HUES6 (cell line): ENCODE results near the gene N4BP2.
"Not testable (repeated sequence)": the region's sequence is repeated elsewhere in the genome, so short reads cannot be mapped to it uniquely, and the experiment has no call there.

Experiments
- H3K27ac ChIP-seq: 2 replicates; pipeline ENCODE4 v1.7.0; 2013; ENCODE audit warnings: low read depth, mild to moderate bottlenecking, low read length, inconsistent platforms
- H3K27me3 ChIP-seq: 2 replicates; pipeline ENCODE4 v1.6.1; 2013; ENCODE audit warnings: low read length; ENCODE audit not compliant: control insufficient read depth, insufficient read depth
- H3K36me3 ChIP-seq: 2 replicates; pipeline ENCODE4 v1.6.1; 2013; ENCODE audit warnings: low read length; ENCODE audit not compliant: control insufficient read depth, insufficient read depth
- H3K4me1 ChIP-seq: 2 replicates; pipeline ENCODE4 v1.6.1; 2013; ENCODE audit warnings: low read length; ENCODE audit not compliant: control insufficient read depth, insufficient read depth
- H3K4me3 ChIP-seq: 2 replicates; pipeline ENCODE4 v1.5.1; 2013; ENCODE audit warnings: low read depth, low read length
- H3K9ac ChIP-seq: one replicate; pipeline ENCODE4 v1.6.1; 2013; ENCODE audit warnings: mild to moderate bottlenecking, low read length
- H3K9me3 ChIP-seq: 2 replicates; pipeline ENCODE4 v1.6.1; 2013; ENCODE audit warnings: low read depth, low read length; ENCODE audit not compliant: control insufficient read depth, insufficient read depth

N4BP2 gene

GRCh38 chr4:40130401-40131036 lies 73.9 kb downstream of the N4BP2 start:
- H3K36me3 ChIP-seq, result peaks cover 38% of the 10 kb centered on the region
- H3K9ac ChIP-seq, result no peak overlapping the region

GRCh38 chr4:40132816-40133215 lies 76.2 kb downstream of the N4BP2 start:
- Histone ChIP-seq H3K9me3 (no peaks in the 10 kb centered on the region), H3K4me1 (no peaks in the 10 kb centered on the region), H3K27ac (no peak overlapping the region), H3K4me3 (no peak overlapping the region), H3K9ac (no peak overlapping the region), H3K27me3 (no peaks in the 10 kb centered on the region), H3K36me3 (peaks cover 44% of the 10 kb centered on the region)

More at GRCh38 chr4:40130401-40131036, 73.9 kb downstream of the N4BP2 start:
- no peaks in the 10 kb centered on the region for H3K4me1 ChIP-seq
- H3K4me3 ChIP-seq, result no peak overlapping the region
- no peaks in the 10 kb centered on the region for H3K9me3 ChIP-seq
- no peaks in the 10 kb centered on the region for H3K27me3 ChIP-seq
- H3K27ac ChIP-seq, result no peak overlapping the region

GRCh38 chr4:40134206-40134917 lies 77.7 kb downstream of the N4BP2 start:
- no peaks in the 10 kb centered on the region for H3K4me1 ChIP-seq
- no peaks in the 10 kb centered on the region for H3K27me3 ChIP-seq
- peaks cover 47% of the 10 kb centered on the region for H3K36me3 ChIP-seq
- H3K27ac ChIP-seq, result no peak overlapping the region
- H3K9me3 ChIP-seq, result no peaks in the 10 kb centered on the region
- H3K9ac ChIP-seq, result no peak overlapping the region
- H3K4me3 ChIP-seq, result no peak overlapping the region

- H3K4me1 ChIP-seq, H3K27me3 ChIP-seq, H3K4me3 ChIP-seq, H3K27ac ChIP-seq, H3K9me3 ChIP-seq, H3K9ac ChIP-seq: not testable (repeated sequence)
- H3K36me3 ChIP-seq, result peaks cover 49% of the 10 kb centered on the region
These were observed 79.6 kb downstream of the N4BP2 start for GRCh38 chr4:40136202-40136601.

GRCh38 chr4:40140196-40140595 lies 83.5 kb downstream of the N4BP2 start:
- Histone ChIP-seq H3K36me3 (peaks cover 58% of the 10 kb centered on the region), H3K9me3 (peaks cover 3% of the 10 kb centered on the region), H3K4me3 (no peak overlapping the region), H3K27me3 (no peaks in the 10 kb centered on the region), H3K27ac (no peak overlapping the region), H3K4me1 (no peaks in the 10 kb centered on the region), H3K9ac (no peak overlapping the region)

GRCh38 chr4:40140597-40140996 lies 83.9 kb downstream of the N4BP2 start:
- not testable (repeated sequence) for H3K27me3 ChIP-seq, H3K4me3 ChIP-seq, H3K9ac ChIP-seq, H3K27ac ChIP-seq, H3K4me1 ChIP-seq, H3K9me3 ChIP-seq
- H3K36me3 ChIP-seq, result peaks cover 61% of the 10 kb centered on the region

GRCh38 chr4:40143926-40144508 lies 87.4 kb downstream of the N4BP2 start:
- H3K4me1 ChIP-seq, result no peaks in the 10 kb centered on the region
- peaks cover 7% of the 10 kb centered on the region for H3K9me3 ChIP-seq
- H3K27ac ChIP-seq, result no peak overlapping the region
- H3K4me3 ChIP-seq, result no peak overlapping the region
- H3K36me3 ChIP-seq, result peaks cover 51% of the 10 kb centered on the region
- H3K27me3 ChIP-seq, result no peaks in the 10 kb centered on the region
- H3K9ac ChIP-seq, result no peak overlapping the region

GRCh38 chr4:40144716-40145115 lies 88.1 kb downstream of the N4BP2 start:
- Histone ChIP-seq H3K9me3 (peaks cover 10% of the 10 kb centered on the region), H3K27me3 (no peaks in the 10 kb centered on the region), H3K4me3 (no peak overlapping the region), H3K36me3 (peaks cover 54% of the 10 kb centered on the region), H3K9ac (no peak overlapping the region), H3K27ac (no peak overlapping the region), H3K4me1 (no peaks in the 10 kb centered on the region)

- peaks cover 13% of the 10 kb centered on the region; the same call in 1 of the 2 replicates for H3K9me3 ChIP-seq
- not testable (repeated sequence) for H3K9ac ChIP-seq, H3K27me3 ChIP-seq, H3K4me1 ChIP-seq, H3K27ac ChIP-seq, H3K4me3 ChIP-seq
- peaks cover 48% of the 10 kb centered on the region for H3K36me3 ChIP-seq
These were observed 90.8 kb downstream of the N4BP2 start for GRCh38 chr4:40147490-40147889.

GRCh38 chr4:40149960-40150385 lies 93.3 kb downstream of the N4BP2 start:
- Histone ChIP-seq H3K9me3 (peaks cover 13% of the 10 kb centered on the region; the same call in 1 of the 2 replicates), H3K27me3 (no peaks in the 10 kb centered on the region), H3K4me1 (no peaks in the 10 kb centered on the region), H3K36me3 (peaks cover 31% of the 10 kb centered on the region), H3K9ac (no peak overlapping the region), H3K4me3 (no peak overlapping the region), H3K27ac (no peak overlapping the region)

GRCh38 chr4:40150932-40151331 lies 94.3 kb downstream of the N4BP2 start:
- Histone ChIP-seq H3K27me3 (no peaks in the 10 kb centered on the region), H3K36me3 (peaks cover 25% of the 10 kb centered on the region), H3K27ac (no peak overlapping the region), H3K9ac (no peak overlapping the region), H3K4me1 (no peaks in the 10 kb centered on the region), H3K9me3 (peaks cover 13% of the 10 kb centered on the region; the same call in 1 of the 2 replicates), H3K4me3 (no peak overlapping the region)
